HCT116 (cell line): Measurements from ENCODE around the gene POU2AF2.

Source experiments
- EZH2phosphoT487 ChIP-seq: fragments of 200-600 bp; IDR thresholded peaks from 2 replicates; pipeline ENCODE4 v1.6.1; 2018; ENCODE audit warnings: antibody characterized with exemption, borderline replicate concordance
- TF ChIP-seq, protein P1 (sequence below), 3 experiments: fragments of 200-600 bp in 1 of 3; sonication (generic) in 1 of 3; IDR thresholded peaks in 2 of 3; conservative IDR thresholded peaks in 1 of 3; 2 replicates each; pipeline ENCODE4 v1.5.1; 2012 to 2017; ENCODE audit warnings: low read depth in 2 of 3, low read length in 2 of 3, antibody characterized with exemption in 1 of 3, borderline replicate concordance in 1 of 3, control low read depth in 1 of 3, mild to moderate bottlenecking in 1 of 3, mixed read lengths in 1 of 3, mixed run types in 1 of 3, moderate library complexity in 1 of 3; ENCODE audit not compliant: insufficient read depth in 1 of 3

DNA sequence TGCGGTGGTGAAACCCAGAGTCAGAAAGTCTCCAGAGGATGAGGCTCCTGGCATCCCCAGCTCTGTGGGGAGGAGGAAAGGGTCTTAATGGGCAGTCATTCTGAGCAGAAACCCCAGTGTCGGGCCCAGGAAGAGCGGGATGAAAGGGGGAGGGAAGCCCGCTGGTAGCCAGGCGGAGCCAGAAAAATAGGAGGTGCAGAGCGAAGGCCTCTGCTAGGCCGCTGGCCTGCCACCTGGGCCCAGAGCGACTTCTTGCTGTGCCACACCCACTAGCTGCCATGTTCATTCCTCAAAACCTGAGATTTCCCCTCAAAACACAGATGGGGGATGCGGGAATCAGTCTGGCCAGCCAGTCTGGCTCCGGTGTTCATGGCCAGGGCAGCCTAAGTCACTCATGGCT, 52.2 kb downstream of the POU2AF2 start:
- TF ChIP-seq, protein P1, sequence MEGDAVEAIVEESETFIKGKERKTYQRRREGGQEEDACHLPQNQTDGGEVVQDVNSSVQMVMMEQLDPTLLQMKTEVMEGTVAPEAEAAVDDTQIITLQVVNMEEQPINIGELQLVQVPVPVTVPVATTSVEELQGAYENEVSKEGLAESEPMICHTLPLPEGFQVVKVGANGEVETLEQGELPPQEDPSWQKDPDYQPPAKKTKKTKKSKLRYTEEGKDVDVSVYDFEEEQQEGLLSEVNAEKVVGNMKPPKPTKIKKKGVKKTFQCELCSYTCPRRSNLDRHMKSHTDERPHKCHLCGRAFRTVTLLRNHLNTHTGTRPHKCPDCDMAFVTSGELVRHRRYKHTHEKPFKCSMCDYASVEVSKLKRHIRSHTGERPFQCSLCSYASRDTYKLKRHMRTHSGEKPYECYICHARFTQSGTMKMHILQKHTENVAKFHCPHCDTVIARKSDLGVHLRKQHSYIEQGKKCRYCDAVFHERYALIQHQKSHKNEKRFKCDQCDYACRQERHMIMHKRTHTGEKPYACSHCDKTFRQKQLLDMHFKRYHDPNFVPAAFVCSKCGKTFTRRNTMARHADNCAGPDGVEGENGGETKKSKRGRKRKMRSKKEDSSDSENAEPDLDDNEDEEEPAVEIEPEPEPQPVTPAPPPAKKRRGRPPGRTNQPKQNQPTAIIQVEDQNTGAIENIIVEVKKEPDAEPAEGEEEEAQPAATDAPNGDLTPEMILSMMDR (IDR thresholded peaks at IDR 0.05 in 2 of 3, conservative IDR thresholded peaks at IDR 0.05 in 1 of 3; ENCODE audit: borderline replicate concordance in 1 of 3, insufficient read depth in 1 of 3, low read depth in 2 of 3, low read length in 2 of 3) = no peak
- TF ChIP-seq EZH2phosphoT487 = no peak
